Gastrocnemius medialis (tissue), 4 donors: ENCODE results near the gene FAM117B. TPM values are rescaled to one million over a fixed set of nuclear protein-coding genes. Genes with fewer than 3 reads are reported as not detected.

ENCODE experiments used
- ATAC-seq, 2 donors: fragments of 150-250 bp; one replicate each; pipeline ENCODE4 v1.9.1; 2016
- DNase-seq, 2 donors: peaks; one replicate each; pipeline ENCODE4 v3.0.0-alpha.2; 2019
- H3K27ac ChIP-seq, 4 donors: fragments of 200-600 bp; sonication (generic); 1 replicate in 1 of 4; 2 replicates in 3 of 4; pipeline ENCODE4 v1.5.1; 2016 to 2018; ENCODE audit warnings: mild to moderate bottlenecking in 2 of 4, moderate library complexity in 1 of 4
- H3K27me3 ChIP-seq, 3 donors: fragments of 200-600 bp; sonication (generic) in 2 of 3; 1 replicate in 1 of 3; 2 replicates in 2 of 3; pipeline versions ENCODE4 v1.5.1 to v1.6.0; 2016 to 2019; ENCODE audit warnings: mild to moderate bottlenecking in 1 of 3, moderate library complexity in 1 of 3
- H3K36me3 ChIP-seq, 2 donors: fragments of 200-600 bp; sonication (generic) in 1 of 2; one replicate each; pipeline ENCODE4 v1.5.1; 2017 to 2018
- H3K4me1 ChIP-seq, 2 donors: fragments of 200-600 bp; sonication (generic) in 1 of 2; one replicate each; pipeline ENCODE4 v1.5.1; 2016 to 2017; ENCODE audit warnings: mild to moderate bottlenecking in 2 of 2
- H3K4me3 ChIP-seq, 4 donors: fragments of 200-600 bp; sonication (generic) in 3 of 4; 1 replicate in 1 of 4; 2 replicates in 3 of 4; pipeline ENCODE4 v1.5.1; 2016 to 2019; ENCODE audit warnings: mild to moderate bottlenecking in 2 of 4
- H3K9me3 ChIP-seq, 3 donors: fragments of 200-600 bp; sonication (generic) in 2 of 3; 1 replicate in 1 of 3; 2 replicates in 2 of 3; pipeline ENCODE4 v1.5.1; 2016 to 2019
- CTCF ChIP-seq, 5 experiments: fragments of 450-650 bp in 3 of 5; fragments of 200-600 bp in 2 of 5; sonication (generic) in 2 of 5; IDR thresholded peaks in 4 of 5; conservative IDR thresholded peaks in 1 of 5; 1 replicate in 4 of 5; 2 replicates in 1 of 5; pipeline ENCODE4 v1.5.1; 2016 to 2019; ENCODE audit warnings: antibody characterized with exemption in 5 of 5, mild to moderate bottlenecking in 3 of 5, moderate library complexity in 3 of 5
- POLR2A ChIP-seq, 2 donors: fragments of 450-650 bp; IDR thresholded peaks; one replicate each; pipeline ENCODE4 v1.6.1; 2017; ENCODE audit warnings: antibody characterized with exemption in 2 of 2, mild to moderate bottlenecking in 2 of 2, moderate library complexity in 2 of 2
- in situ Hi-C, 4 donors: fragments of 200-750 bp; cut with MboI; loops; one replicate each; pipeline versions ENCODE4 v1.15.0 to v1.8.0; 2017; ENCODE audit warnings: low sequenced_read_pairs in 4 of 4
- intact Hi-C: fragments of 100-400 bp; cut with DNase I; formaldehyde crosslinking; loops from one replicate; pipeline ENCODE4 v1.15.1; 2023; ENCODE audit warnings: low total_unique reads
- total RNA-seq, 4 donors: library from RNA; depleted of rRNA; stranded (reverse); fragments of >200 nt; gene quantifications; one replicate each; pipeline versions ENCODE4 v1.1.0 to v1.2.3, GENCODE V29; 2016

FAM117B gene
- total RNA-seq, 4 donors from 2014 or later = 1.5 to 4.5 (median 2.9) TPM

DNA sequence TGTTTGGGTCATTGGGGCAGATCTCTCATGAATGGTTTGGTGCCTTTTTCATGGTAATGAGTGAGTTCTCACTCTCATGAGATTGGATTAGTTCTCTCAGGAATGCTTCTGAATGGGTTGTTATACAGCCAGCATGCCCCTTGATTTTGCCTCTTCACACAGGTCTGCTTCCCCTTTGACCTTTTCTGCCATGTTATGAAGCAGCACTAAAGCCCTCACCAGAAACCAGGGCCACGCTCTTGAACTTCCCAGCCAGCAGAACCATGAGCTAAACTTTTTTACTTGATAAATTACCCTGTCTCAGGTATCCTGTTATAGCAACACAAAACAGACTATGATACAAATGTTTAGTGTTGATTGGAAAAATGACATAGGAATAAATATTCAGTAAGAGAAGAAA is 179.5 kb downstream of the FAM117B start:
- Histone ChIP-seq H3K27ac (no peak overlapping the region), H3K4me1 (peaks cover 11 to 12% of the 10 kb centered on the region in 2 donors), H3K9me3 (no peaks in the 10 kb centered on the region), H3K36me3 (no peaks in the 10 kb centered on the region), H3K4me3 (no peak overlapping the region), H3K27me3 (no peaks in the 10 kb centered on the region)
- in situ Hi-C loops = no loop called here
- DNase-seq = no peak
- no peak for ATAC-seq
- no peak for TF ChIP-seq CTCF (IDR thresholded peaks at IDR 0.05 in 4 of 5, conservative IDR thresholded peaks at IDR 0.05 in 1 of 5)
- no peak for TF ChIP-seq POLR2A (IDR thresholded peaks at IDR 0.05)
- intact Hi-C loops = no loop called here

DNA sequence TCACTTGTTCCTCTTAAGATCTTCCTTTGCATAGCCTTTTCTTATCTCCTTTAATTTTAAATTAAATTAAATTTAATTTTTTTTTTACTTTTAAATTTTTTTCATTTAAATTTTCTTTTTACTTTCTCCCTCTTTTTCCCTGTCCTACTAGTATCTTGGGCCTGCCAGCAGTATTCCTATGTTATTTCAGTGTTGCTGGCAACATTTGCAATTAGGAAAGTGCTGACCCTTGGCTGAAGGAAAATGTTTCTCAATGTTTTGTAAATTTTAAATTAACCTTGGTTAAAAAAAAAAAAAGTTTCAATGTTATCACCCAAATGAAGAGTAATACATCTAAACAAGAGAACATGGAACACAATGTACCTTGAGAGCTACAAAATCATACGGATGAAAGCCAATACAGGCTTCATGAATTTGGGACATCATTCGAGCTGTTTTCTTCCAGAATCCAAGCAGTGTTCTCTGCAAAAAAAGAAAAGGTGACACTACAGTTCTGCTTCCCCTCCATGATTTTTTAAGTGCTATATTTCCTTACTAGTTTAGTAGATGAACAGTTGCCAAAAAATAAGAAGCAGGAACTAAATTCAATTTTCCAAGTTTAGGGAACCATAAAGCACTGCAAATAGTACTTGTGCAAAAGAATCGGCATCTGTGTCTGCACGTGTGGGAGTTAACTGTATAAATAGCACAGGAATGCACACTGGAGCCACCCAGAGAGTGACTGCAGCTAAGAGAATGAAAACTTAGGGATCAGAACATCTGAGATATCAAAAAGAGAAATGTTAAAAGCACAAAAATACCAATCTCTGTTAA is 181.0 kb downstream of the FAM117B start:
- Histone ChIP-seq H3K9me3 (no peaks in the 10 kb centered on the region), H3K36me3 (no peaks in the 10 kb centered on the region), H3K27ac (peak overlapping the region; percentile 42 to 65 (median 54)), H3K4me3 (no peak overlapping the region), H3K4me1 (peaks cover 11 to 12% of the 10 kb centered on the region in 2 donors), H3K27me3 (no peaks in the 10 kb centered on the region)
- no peak for TF ChIP-seq CTCF (IDR thresholded peaks at IDR 0.05 in 4 of 5, conservative IDR thresholded peaks at IDR 0.05 in 1 of 5)
- no peak for TF ChIP-seq POLR2A (IDR thresholded peaks at IDR 0.05)
- ATAC-seq = peak; percentile 70 to 81
- in situ Hi-C loops = no loop called here
- intact Hi-C loops = no loop called here
- no peak for DNase-seq

DNA sequence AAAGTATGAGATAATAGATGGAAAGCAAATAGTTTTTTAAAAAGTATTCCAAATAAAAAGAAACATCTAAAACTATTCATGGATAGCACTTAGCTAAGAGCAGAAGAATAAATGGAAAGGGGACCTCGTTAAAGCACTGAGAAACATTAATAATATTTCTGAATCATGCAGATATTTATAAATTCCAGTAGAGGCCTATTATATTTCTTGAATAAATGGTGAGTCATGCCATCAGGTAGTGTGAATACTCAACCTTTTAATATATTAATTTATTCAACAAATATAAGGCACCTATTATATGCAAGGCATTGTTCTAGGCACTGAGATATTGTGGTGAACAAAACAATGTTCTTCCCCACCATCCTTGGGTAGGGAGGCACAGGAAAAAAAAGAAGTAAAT is 183.0 kb downstream of the FAM117B start:
- ATAC-seq = no peak
- intact Hi-C loops (no loop called here), in situ Hi-C loops (no loop called here)
- no peaks in the 10 kb centered on the region for H3K27me3 ChIP-seq
- H3K4me3 ChIP-seq = no peak overlapping the region
- peaks cover 11 to 12% of the 10 kb centered on the region in 2 donors for H3K4me1 ChIP-seq
- H3K36me3 ChIP-seq = no peaks in the 10 kb centered on the region
- TF ChIP-seq POLR2A (IDR thresholded peaks at IDR 0.05) = no peak
- TF ChIP-seq CTCF (IDR thresholded peaks at IDR 0.05 in 4 of 5, conservative IDR thresholded peaks at IDR 0.05 in 1 of 5) = no peak
- no peaks in the 10 kb centered on the region for H3K9me3 ChIP-seq
- no peak for DNase-seq
- H3K27ac ChIP-seq = no peak overlapping the region

GRCh38 chr2:202818321-202818720 is 183.6 kb downstream of the FAM117B start:
- Histone ChIP-seq H3K27me3 (no peaks in the 10 kb centered on the region), H3K4me3 (no peak overlapping the region), H3K9me3 (no peaks in the 10 kb centered on the region), H3K27ac (no peak overlapping the region), H3K36me3 (no peaks in the 10 kb centered on the region), H3K4me1 (peaks cover 11 to 12% of the 10 kb centered on the region in 2 donors)
- intact Hi-C loops = no loop called here
- in situ Hi-C loops = no loop called here
- no peak for DNase-seq
- TF ChIP-seq POLR2A (IDR thresholded peaks at IDR 0.05) = no peak
- no peak for TF ChIP-seq CTCF (IDR thresholded peaks at IDR 0.05 in 4 of 5, conservative IDR thresholded peaks at IDR 0.05 in 1 of 5)
- no peak for ATAC-seq

Other genes starting within 250 kb of the FAM117B start
- gene ICA1L, start 236.8 kb downstream of the FAM117B start, total RNA-seq = 1 to 10 TPM; 2.6 to 7.4 (median 4.8) TPM